IMR-90 (cell line): ENCODE data around the gene RAB30. TPM values are rescaled to one million over a fixed set of nuclear protein-coding genes. Genes with fewer than 3 reads are reported as not detected.

Experiments used
- ATAC-seq: fragments of 200-7000 bp; cut with Tn5 transposase; 2 replicates; pipeline ENCODE4 v1.9.1; 2020; ENCODE audit warnings: low read depth, mild to moderate bottlenecking, moderate library complexity
- BruUV-seq: library from RNA; stranded (reverse); fragments of 400-500 nt; replicated peaks from 2 replicates; lab custom pipeline; 2021; lab: Mats Ljungman, UMichigan
- CTCF ChIA-PET: fragments of 300-600 bp; formaldehyde crosslinking; extraction: SDS; loops from one replicate; lab custom pipeline; 2021; ENCODE audit warnings: antibody characterized with exemption; lab: Yijun Ruan, JAX
- POLR2A ChIA-PET: fragments of 300-600 bp; sonication (Branson Sonifier 250); formaldehyde crosslinking; loops from one replicate; lab custom pipeline; 2022; ENCODE audit warnings: antibody characterized with exemption; ENCODE audit not compliant: unreplicated experiment; lab: Charles Lee
- DNase-seq: peaks from one replicate; pipeline ENCODE4 v3.0.0; 2013
- H2AFZ ChIP-seq: replicated peaks from 2 replicates; pipeline ENCODE3; 2013; ENCODE audit warnings: low read length, mild to moderate bottlenecking; ENCODE audit not compliant: poor library complexity
- H2AK5ac ChIP-seq: 2 replicates; pipeline ENCODE4 v1.6.1; 2013; ENCODE audit warnings: low read depth, low read length, inconsistent platforms
- H2AK9ac ChIP-seq: replicated peaks from 2 replicates; pipeline ENCODE3; 2013; ENCODE audit warnings: mild to moderate bottlenecking, low read depth, low read length, moderate library complexity; ENCODE audit not compliant: poor library complexity
- H2BK120ac ChIP-seq: 2 replicates; pipeline ENCODE4 v1.6.1; 2013; ENCODE audit warnings: low read depth, low read length, inconsistent platforms
- H2BK15ac ChIP-seq: 3 replicates; pipeline ENCODE4 v1.6.1; 2013; ENCODE audit warnings: low read depth, low read length, inconsistent platforms
- H2BK20ac ChIP-seq: 2 replicates; pipeline ENCODE4 v1.6.1; 2013; ENCODE audit warnings: low read depth, mild to moderate bottlenecking, inconsistent platforms, low read length, moderate library complexity
- H2BK5ac ChIP-seq: 2 replicates; pipeline ENCODE4 v1.6.1; 2013; ENCODE audit warnings: mild to moderate bottlenecking, low read depth, low read length, inconsistent platforms; ENCODE audit not compliant: poor library complexity, severe bottlenecking
- H3K14ac ChIP-seq: replicated peaks from 2 replicates; pipeline ENCODE4 v1.6.1; 2013; ENCODE audit warnings: low read depth, low read length, inconsistent platforms
- H3K18ac ChIP-seq: 2 replicates; pipeline ENCODE4 v1.6.1; 2013; ENCODE audit warnings: low read depth, low read length, control low read depth
- H3K23ac ChIP-seq: 2 replicates; pipeline ENCODE4 v1.6.1; 2013; ENCODE audit warnings: low read depth, low read length, inconsistent platforms
- H3K27ac ChIP-seq: 2 replicates; pipeline ENCODE4 v1.5.1; 2013; ENCODE audit warnings: mild to moderate bottlenecking, control low read depth, low read length; ENCODE audit not compliant: insufficient read depth
- H3K27me3 ChIP-seq: 2 replicates; pipeline ENCODE4 v1.6.1; 2013; ENCODE audit warnings: low read length; ENCODE audit not compliant: control insufficient read depth, insufficient read depth
- H3K36me3 ChIP-seq: 2 replicates; pipeline ENCODE4 v1.6.1; 2013; ENCODE audit warnings: low read length, mixed read lengths; ENCODE audit not compliant: control insufficient read depth, insufficient read depth
- H3K4ac ChIP-seq: 2 replicates; pipeline ENCODE4 v1.6.1; 2013; ENCODE audit warnings: low read depth, low read length, inconsistent platforms
- H3K4me1 ChIP-seq: 2 replicates; pipeline ENCODE4 v1.6.1; 2013; ENCODE audit warnings: low read length, mixed read lengths; ENCODE audit not compliant: control insufficient read depth, insufficient read depth
- H3K4me2 ChIP-seq: 2 replicates; pipeline ENCODE4 v1.6.1; 2013; ENCODE audit warnings: low read depth, mild to moderate bottlenecking, control low read depth, low read length, moderate library complexity
- H3K4me3 ChIP-seq: 2 replicates; pipeline ENCODE4 v1.5.1; 2013; ENCODE audit warnings: low read depth, mild to moderate bottlenecking, control low read depth, low read length, moderate library complexity; ENCODE audit not compliant: insufficient read depth
- H3K56ac ChIP-seq: 2 replicates; pipeline ENCODE4 v1.6.1; 2013; ENCODE audit warnings: low read length, inconsistent platforms; ENCODE audit not compliant: insufficient read depth; ENCODE audit errors: extremely low read depth
- H3K79me1 ChIP-seq, 2 experiments: 2 replicates each; pipeline ENCODE4 v1.6.1; 2013; ENCODE audit warnings: low read length in 2 of 2, inconsistent platforms in 1 of 2, low read depth in 1 of 2
- H3K9ac ChIP-seq: 2 replicates; pipeline ENCODE4 v1.6.1; 2013; ENCODE audit warnings: low read depth, low read length, control low read depth
- H3K9me1 ChIP-seq: 2 replicates; pipeline ENCODE4 v1.6.1; 2013; ENCODE audit warnings: low read length, inconsistent platforms; ENCODE audit not compliant: insufficient read depth
- H3K9me3 ChIP-seq: 2 replicates; pipeline ENCODE4 v1.6.1; 2013; ENCODE audit warnings: low read length; ENCODE audit not compliant: control insufficient read depth, insufficient read depth
- H4K20me1 ChIP-seq: 2 replicates; pipeline ENCODE4 v1.6.1; 2013; ENCODE audit warnings: low read length, inconsistent platforms; ENCODE audit not compliant: insufficient read depth
- H4K5ac ChIP-seq: 2 replicates; pipeline ENCODE4 v1.6.1; 2013; ENCODE audit warnings: mild to moderate bottlenecking, low read depth, low read length, control low read depth
- H4K8ac ChIP-seq, 2 experiments: 2 replicates each; pipeline ENCODE4 v1.6.1; 2013; ENCODE audit warnings: low read depth in 2 of 2, low read length in 2 of 2, control low read depth in 1 of 2, inconsistent platforms in 1 of 2
- H4K91ac ChIP-seq: 2 replicates; pipeline ENCODE4 v1.6.1; 2013; ENCODE audit warnings: low read depth, low read length, inconsistent platforms; ENCODE audit not compliant: insufficient read depth
- CEBPB ChIP-seq: IDR thresholded peaks from 2 replicates; pipeline ENCODE4 v1.6.1; 2012; ENCODE audit warnings: low read depth, low read length, improper control_type of control experiment
- CHD1 ChIP-seq: IDR thresholded peaks from 2 replicates; pipeline ENCODE4 v1.6.1; 2012; ENCODE audit warnings: low read depth, low read length, improper control_type of control experiment
- ELK1 ChIP-seq: fragments of 150-350 bp; IDR thresholded peaks from 2 replicates; pipeline ENCODE4 v1.6.1; 2016; ENCODE audit warnings: low read depth, mild to moderate bottlenecking, low read length, moderate library complexity, borderline replicate concordance
- POLR2A ChIP-seq: IDR thresholded peaks from 2 replicates; pipeline ENCODE4 v1.6.1; 2012; ENCODE audit warnings: mild to moderate bottlenecking, low read depth, low read length
- RFX5 ChIP-seq: IDR thresholded peaks from 2 replicates; pipeline ENCODE4 v1.8.0; 2012; ENCODE audit warnings: low read depth, mild to moderate bottlenecking, low read length, moderate library complexity
- SMC3 ChIP-seq: fragments of 150-350 bp; IDR thresholded peaks from 2 replicates; pipeline ENCODE4 v1.6.1; 2016; ENCODE audit warnings: low read depth, mild to moderate bottlenecking, antibody characterized with exemption, low read length, moderate library complexity
- WGBS, 2 experiments: methylation state at CpG; one replicate each; pipeline versions ENCODE4 v1.1.5 to v1.1.7; 2013; ENCODE audit warnings: missing lambda C conversion rate in 2 of 2; ENCODE audit not compliant: insufficient read length in 1 of 2; ENCODE audit errors: extremely low coverage in 2 of 2; 5-methylcytosine and 5-hydroxymethylcytosine counted together
- dilution Hi-C: fragments of 300-500 bp; cut with HindIII; formaldehyde crosslinking; loops from one replicate; pipeline ENCODE4 v1.14.3; 2018; ENCODE audit warnings: low sequenced_read_pairs; ENCODE audit not compliant: unreplicated experiment
- in situ Hi-C: fragments of 300-500 bp; cut with MboI; formaldehyde crosslinking; loops from 3 replicates; pipeline ENCODE4 v1.14.3; 2019; ENCODE audit warnings: low sequenced_read_pairs, inconsistent platforms, mixed read lengths
- intact Hi-C: fragments of 100-400 bp; cut with micrococcal nuclease; formaldehyde crosslinking; loops from 2 replicates; pipeline ENCODE4 v1.10.0; 2022
- polyA plus RNA-seq, 3 experiments: library from polyadenylated mRNA; depleted of rRNA; stranded (reverse); fragments of >200 nt; gene quantifications; 2 replicates each; pipeline ENCODE4 v1.2.3, GENCODE V29; 2012; ENCODE audit warnings: low replicate concordance in 1 of 3
- total RNA-seq: library from RNA; depleted of rRNA; stranded (reverse); fragments of >200 nt; gene quantifications from 2 replicates; pipeline ENCODE4 v1.2.3, GENCODE V29; 2012

Gene RAB30
- total and polyA plus RNA-seq, 2 of the 4 experiments (the other 2 are of a cell fraction), result 7.2 to 25.6 TPM

- no CpG with 5 or more reads among the region's 2 CpGs for WGBS, 2 experiments
- Histone ChIP-seq H3K4me3 (no peak overlapping the region), H3K27me3 (no peaks in the 10 kb centered on the region), H2BK20ac (no peak overlapping the region), H4K8ac (no peak overlapping the region), H2AK9ac (no peak overlapping the region), H2BK120ac (no peak overlapping the region), H3K23ac (no peak overlapping the region), H3K18ac (no peak overlapping the region), H2AK5ac (no peak overlapping the region), H3K4me2 (no peak overlapping the region), H3K9ac (no peak overlapping the region), H3K79me1 (peaks cover 5 to 20% of the 10 kb centered on the region in 2 experiments), H3K4ac (no peak overlapping the region), H2AFZ (no peak overlapping the region), H3K14ac (no peak overlapping the region), H3K36me3 (peaks cover 2% of the 10 kb centered on the region; the same call in 1 of the 2 replicates), H4K5ac (no peak overlapping the region), H2BK15ac (no peak overlapping the region), H3K9me3 (no peaks in the 10 kb centered on the region), H3K9me1 (peaks cover 11% of the 10 kb centered on the region; the same call in 1 of the 2 replicates), H4K20me1 (peaks cover 12% of the 10 kb centered on the region), H3K56ac (no peak overlapping the region), H2BK5ac (no peak overlapping the region), H4K91ac (no peak overlapping the region), H3K27ac (no peak overlapping the region), H3K4me1 (no peaks in the 10 kb centered on the region; the same call in none of the 2 replicates)
- intact Hi-C loops, result no loop called here
- DNase-seq, result no peak
- CTCF ChIA-PET, result no interaction called here
- dilution Hi-C loops, result no loop called here
- no TSS peak for BruUV-seq
- POLR2A ChIA-PET, result no interaction called here
- in situ Hi-C loops, result no loop called here
- TF ChIP-seq ELK1, result no peak
- no peak for TF ChIP-seq CHD1
- TF ChIP-seq POLR2A, result no peak
- TF ChIP-seq RFX5, result no peak
- TF ChIP-seq SMC3, result no peak
- no peak for TF ChIP-seq CEBPB
- no peak for ATAC-seq
Observed at GRCh38 chr11:82998697-82999096, 73.0 kb downstream of the RAB30 start.
